GM12878 (cell line): ENCODE results near the gene EFNA3. TPM values are rescaled to one million over a fixed set of nuclear protein-coding genes. Genes with fewer than 3 reads are reported as not detected.
A peak's percentile ranks its signal among the peaks of the same experiment; 100 is the strongest.

ENCODE experiments used
- ATAC-seq: fragments of 200-7000 bp; cut with Tn5 transposase; 3 replicates; pipeline ENCODE4 v1.9.1; 2020; ENCODE audit warnings: mild to moderate bottlenecking, moderate library complexity
- BruUV-seq: library from RNA; stranded (reverse); fragments of 400-500 nt; replicated peaks from 2 replicates; lab custom pipeline; 2021; lab: Mats Ljungman, UMichigan
- CTCF ChIA-PET: fragments of 300-600 bp; sonication (Branson Sonifier 250); formaldehyde crosslinking; extraction: SDS; loops from one replicate; lab custom pipeline; 2021; ENCODE audit warnings: inconsistent platforms; lab: Yijun Ruan, JAX
- POLR2A ChIA-PET: fragments of 350-600 bp; formaldehyde crosslinking; extraction: SDS; loops from one replicate; lab custom pipeline; 2021; ENCODE audit warnings: inconsistent platforms; lab: Charles Lee
- RAD21 ChIA-PET: fragments of 300-600 bp; sonication (Branson Sonifier 250); formaldehyde crosslinking; loops from one replicate; lab custom pipeline; 2023; ENCODE audit warnings: antibody characterized with exemption; ENCODE audit not compliant: unreplicated experiment; lab: Charles Lee
- SMC1A ChIA-PET: fragments of 300-600 bp; sonication (Branson Sonifier 250); formaldehyde crosslinking; loops from one replicate; lab custom pipeline; 2023; ENCODE audit not compliant: unreplicated experiment, uncharacterized antibody; lab: Charles Lee
- DNase-seq: peaks from one replicate; pipeline ENCODE4 v3.0.0-alpha.2; 2011; ENCODE audit warnings: low read depth, low spot score
- FAIRE-seq: peaks from 3 replicates; lab custom pipeline; 2011; peaks lifted over from hg19 to GRCh38; lab: Jason Lieb, UNC
- H2AFZ ChIP-seq: 2 replicates; pipeline ENCODE4 v1.6.0; 2011; ENCODE audit warnings: low read depth, low read length, control low read depth; ENCODE audit not compliant: control insufficient read depth
- H3K27ac ChIP-seq: 2 replicates; pipeline ENCODE4 v1.5.1; 2011; ENCODE audit warnings: control low read depth; ENCODE audit not compliant: control insufficient read depth, insufficient read depth
- H3K27me3 ChIP-seq, 2 experiments: replicated peaks in 1 of 2; 2 replicates each; pipeline versions ENCODE4 v1.6.0 to v1.6.1; 2011; ENCODE audit warnings: low read length in 1 of 2; ENCODE audit not compliant: control insufficient read depth in 2 of 2, insufficient read depth in 2 of 2
- H3K36me3 ChIP-seq, 2 experiments: 2 replicates each; pipeline ENCODE4 v1.5.1; 2011; ENCODE audit warnings: low read length in 1 of 2; ENCODE audit not compliant: control insufficient read depth in 2 of 2, insufficient read depth in 2 of 2
- H3K4me1 ChIP-seq: 2 replicates; pipeline ENCODE4 v1.6.1; 2011; ENCODE audit warnings: mild to moderate bottlenecking, low read length, moderate library complexity, mixed read lengths; ENCODE audit not compliant: control insufficient read depth, insufficient read depth
- H3K4me2 ChIP-seq: 2 replicates; pipeline ENCODE4 v1.6.0; 2011; ENCODE audit warnings: control low read depth; ENCODE audit not compliant: control insufficient read depth, insufficient read depth
- H3K4me3 ChIP-seq: fragments of 200-600 bp; sonication (generic); 2 replicates; pipeline ENCODE4 v1.5.1; 2016
- H3K79me2 ChIP-seq: 2 replicates; pipeline ENCODE4 v1.6.0; 2011; ENCODE audit warnings: low read length; ENCODE audit not compliant: control insufficient read depth, insufficient read depth
- H3K9ac ChIP-seq: 2 replicates; pipeline ENCODE4 v1.8.0; 2011; ENCODE audit warnings: low read length, control low read depth, mixed read lengths; ENCODE audit not compliant: control insufficient read depth, insufficient read depth
- H3K9me3 ChIP-seq: replicated peaks from 3 replicates; pipeline ENCODE4 v1.5.1; 2011; ENCODE audit warnings: mild to moderate bottlenecking, low read length; ENCODE audit not compliant: control insufficient read depth, insufficient read depth
- H4K20me1 ChIP-seq: 2 replicates; pipeline ENCODE4 v1.6.0; 2011; ENCODE audit not compliant: control insufficient read depth, insufficient read depth
- BACH1 ChIP-seq: fragments of 450-650 bp; IDR thresholded peaks from 2 replicates; pipeline ENCODE4 v1.6.1; 2017; ENCODE audit warnings: mild to moderate bottlenecking, borderline replicate concordance
- BHLHE40 ChIP-seq, 2 experiments: fragments of 450-650 bp in 1 of 2; IDR thresholded peaks; 2 replicates each; pipeline ENCODE4 v1.6.1; 2011 to 2017; ENCODE audit warnings: low read depth in 2 of 2, borderline replicate concordance in 1 of 2, improper control_type of control experiment in 1 of 2, low read length in 1 of 2, mild to moderate bottlenecking in 1 of 2
- EZH2 ChIP-seq: IDR thresholded peaks from 2 replicates; pipeline ENCODE4 v1.6.1; 2012; ENCODE audit warnings: low read depth, mild to moderate bottlenecking, control low read depth, inconsistent platforms, low read length, borderline replicate concordance; ENCODE audit not compliant: control insufficient read depth
- HSF1 ChIP-seq: fragments of 150-350 bp; IDR thresholded peaks from 2 replicates; pipeline ENCODE4 v1.6.1; 2014; ENCODE audit warnings: mild to moderate bottlenecking, low read depth, low read length
- IRF4 ChIP-seq: IDR thresholded peaks from 2 replicates; pipeline ENCODE4 v1.6.1; 2011; ENCODE audit warnings: low read depth, low read length
- KAT2A ChIP-seq: conservative IDR thresholded peaks from 2 replicates; pipeline ENCODE4 v1.6.1; 2011; ENCODE audit warnings: low read depth, low read length; ENCODE audit not compliant: control insufficient read depth
- MEF2B ChIP-seq: fragments of 450-650 bp; IDR thresholded peaks from 2 replicates; pipeline ENCODE4 v1.6.1; 2018; ENCODE audit warnings: mild to moderate bottlenecking, moderate library complexity; ENCODE audit not compliant: partially characterized antibody, poor library complexity, severe bottlenecking
- RBBP5 ChIP-seq: fragments of 200-600 bp; sonication (generic); conservative IDR thresholded peaks from 2 replicates; pipeline ENCODE4 v1.6.1; 2016
- USF1 ChIP-seq: IDR thresholded peaks from 2 replicates; pipeline ENCODE4 v1.6.1; 2011; ENCODE audit warnings: borderline replicate concordance, low read depth, mild to moderate bottlenecking, moderate library complexity, mixed read lengths, low read length; ENCODE audit not compliant: insufficient read depth; ENCODE audit errors: extremely low read length
- ZNF24 ChIP-seq: fragments of 450-650 bp; IDR thresholded peaks from 2 replicates; pipeline ENCODE4 v1.6.1; 2017; ENCODE audit warnings: antibody characterized with exemption, mild to moderate bottlenecking
- ZNF592 ChIP-seq: fragments of 450-650 bp; IDR thresholded peaks from 2 replicates; pipeline ENCODE4 v1.6.1; 2017; ENCODE audit warnings: mild to moderate bottlenecking, moderate library complexity
- WGBS: methylation state at CpG from one replicate; pipeline ENCODE4 v1.1.6; 2016; ENCODE audit warnings: low lambda C conversion rate; ENCODE audit not compliant: insufficient replicate concordance, insufficient coverage; ENCODE audit errors: missing lambda C conversion rate; 5-methylcytosine and 5-hydroxymethylcytosine counted together
- in situ Hi-C: fragments of 300-500 bp; cut with MboI; formaldehyde crosslinking; loops from 9 replicates; pipeline ENCODE4 v1.14.3; 2018; ENCODE audit warnings: mixed read lengths
- intact Hi-C: fragments of 100-400 bp; cut with micrococcal nuclease; formaldehyde crosslinking; loops from one replicate; pipeline ENCODE4 v1.14.2; 2022; ENCODE audit not compliant: unreplicated experiment
- polyA plus RNA-seq, 11 experiments: library from polyadenylated mRNA; depleted of rRNA in 4 of 11; unstranded in 6 of 11; stranded (reverse) in 5 of 11; fragments of >200 nt; fragmentation: Nextera tagmentation in 4 of 11; fragmentation: Illumina TruSeq in 1 of 11; extraction: Ambion mirVana in 4 of 11; extraction: Trizol in 1 of 11; gene quantifications; 1 replicate in 1 of 11; 2 replicates in 10 of 11; pipeline versions ENCODE4 v1.2.1 to v1.2.3, GENCODE V29; 2011 to 2016; ENCODE audit warnings: inconsistent platforms in 2 of 11, missing spikeins in 2 of 11, low read depth in 1 of 11
- total RNA-seq, 4 experiments: library from RNA; depleted of rRNA in 3 of 4; stranded (reverse); fragments of >200 nt in 3 of 4; fragmentation: Illumina TruSeq in 1 of 4; extraction: Trizol in 1 of 4; gene quantifications; 2 replicates each; pipeline versions ENCODE4 v1.2.1 to v1.2.3, GENCODE V29; 2013 to 2021

The EFNA3 gene
- total and polyA plus RNA-seq, 10 of the 15 experiments (the other 5 are each of a cell fraction or from before 2014, with no cell fraction given), result 0.08 to 5.4 (median 1.1) TPM

- TF ChIP-seq EZH2, result peak; percentile 60; the same call in 1 of the 2 replicates
- TF ChIP-seq IRF4, result no peak
Observed at GRCh38 chr1:155079487-155080311, 1.1 kb downstream of the EFNA3 start (continued).

GRCh38 chr1:155080312-155081228 lies 1.9 kb downstream of the EFNA3 start:
- no peak overlapping the region for H2AFZ ChIP-seq
- no peak overlapping the region for H3K27ac ChIP-seq
- peaks cover 23 to 26% of the 10 kb centered on the region in 2 experiments for H3K27me3 ChIP-seq
- ChIA-PET SMC1A (interaction anchor here (0.9 to 1.7 kb wide), 3 partner anchors 17 to 26 kb away, joined by 4 to 8 read pairs (median 4); partner anchors contain the start of gene EFNA4), POLR2A (interaction anchor here (1.5 kb wide), 1 partner anchor 16 kb away, joined by 4 read pairs; no protein-coding TSS in a partner anchor), CTCF (interaction anchor here (1.0 to 4.4 kb wide), 6 partner anchors 9 to 92 kb away, joined by 3 to 27 read pairs (median 4); partner anchors contain the start of genes ADAM15, EFNA4 and KRTCAP2), RAD21 (interaction anchor here (1.6 kb wide), 1 partner anchor 16 kb away, joined by 6 read pairs; no protein-coding TSS in a partner anchor)
- DNase-seq, result no peak
- no peak overlapping the region; the same call in 1 of the 2 replicates for H3K4me3 ChIP-seq
- peaks cover 35% of the 10 kb centered on the region for H3K4me1 ChIP-seq
- no TSS peak for BruUV-seq
- peak overlapping the region; percentile 12; the same call in 1 of the 2 replicates for H3K4me2 ChIP-seq
- H3K9me3 ChIP-seq, result no peaks in the 10 kb centered on the region
- no peaks in the 10 kb centered on the region for H4K20me1 ChIP-seq
- intact Hi-C loops, result loop anchor here (10.0 kb wide), 1 partner anchor 596 kb away; no protein-coding TSS in a partner anchor
- no peak for ATAC-seq
- FAIRE-seq, result no peak
- in situ Hi-C loops, result no loop called here
- H3K9ac ChIP-seq, result no peak overlapping the region
- no peaks in the 10 kb centered on the region for H3K36me3 ChIP-seq
- H3K79me2 ChIP-seq, result no peaks in the 10 kb centered on the region
- 2% methylated on average over 59 of the region's 71 CpGs for WGBS
- TF ChIP-seq KAT2A (no peak), HSF1 (no peak), BACH1 (peak; percentile 35; the same call in 1 of the 2 replicates), RBBP5 (no peak), ZNF24 (no peak), MEF2B (peak; percentile 34), BHLHE40 (IDR thresholded peaks at IDR 0.05; ENCODE audit: borderline replicate concordance in 1 of 2, low read depth in 2 of 2, low read length in 1 of 2) (peak; percentile 94 to 99), USF1 (peak; percentile 90), ZNF592 (no peak)
